Measurements from ENCODE around the gene CEP128.

The CEP128 gene

GRCh38 chr14:80805136-80805535, 136.4 kb downstream of the CEP128 start:
- Histone ChIP-seq H3K9me3 (peaks cover 0 to 10% (median 4%) of the 10 kb centered on the region in 3 donors), H3K27me3 (no peaks in the 10 kb centered on the region), H3K36me3 (no peaks in the 10 kb centered on the region), H3K4me1 (no peaks in the 10 kb centered on the region), H3K27ac (no peak overlapping the region), H3K4me3 (no peak overlapping the region)
- no peak for TF ChIP-seq CTCF (IDR thresholded peaks at IDR 0.05)
- DNase-seq: no peak
- intact Hi-C loops (cut with DNase I; ENCODE audit: low total_unique reads): no loop called here

- no peaks in the 10 kb centered on the region for H3K4me1 ChIP-seq
- intact Hi-C loops (cut with DNase I; ENCODE audit: low total_unique reads): no loop called here
- no peak overlapping the region for H3K4me3 ChIP-seq
- H3K9me3 ChIP-seq: peaks cover 0 to 4% (median 0%) of the 10 kb centered on the region in 3 donors
- H3K27me3 ChIP-seq: no peaks in the 10 kb centered on the region
- TF ChIP-seq CTCF (IDR thresholded peaks at IDR 0.05): no peak
- DNase-seq: no peak
- H3K36me3 ChIP-seq: no peaks in the 10 kb centered on the region
- no peak overlapping the region for H3K27ac ChIP-seq
These were observed 142.7 kb downstream of the CEP128 start for GRCh38 chr14:80798878-80799277.

GRCh38 chr14:80798211-80798610, 143.3 kb downstream of the CEP128 start:
- intact Hi-C loops (cut with DNase I; ENCODE audit: low total_unique reads): no loop called here
- Histone ChIP-seq H3K4me1 (no peaks in the 10 kb centered on the region), H3K27ac (no peak overlapping the region), H3K36me3 (no peaks in the 10 kb centered on the region), H3K9me3 (peaks cover 0 to 4% (median 0%) of the 10 kb centered on the region in 3 donors), H3K4me3 (no peak overlapping the region), H3K27me3 (no peaks in the 10 kb centered on the region)
- TF ChIP-seq CTCF (IDR thresholded peaks at IDR 0.05): no peak
- DNase-seq: no peak

- Histone ChIP-seq H3K36me3 (peaks cover 0 to 6% (median 0%) of the 10 kb centered on the region in 3 donors), H3K4me3 (no peak overlapping the region), H3K4me1 (no peaks in the 10 kb centered on the region), H3K9me3 (no peaks in the 10 kb centered on the region), H3K27ac (no peak overlapping the region), H3K27me3 (no peaks in the 10 kb centered on the region)
- no peak for TF ChIP-seq CTCF (IDR thresholded peaks at IDR 0.05)
- intact Hi-C loops (cut with DNase I; ENCODE audit: low total_unique reads): no loop called here
- no peak for DNase-seq
These were observed 148.8 kb downstream of the CEP128 start for GRCh38 chr14:80792771-80793170.

- no peak for TF ChIP-seq CTCF (IDR thresholded peaks at IDR 0.05)
- Histone ChIP-seq H3K36me3 (peaks cover 0 to 5% (median 0%) of the 10 kb centered on the region in 3 donors), H3K4me3 (no peak overlapping the region), H3K27me3 (no peaks in the 10 kb centered on the region), H3K27ac (no peak overlapping the region), H3K4me1 (no peaks in the 10 kb centered on the region), H3K9me3 (no peaks in the 10 kb centered on the region)
- DNase-seq: no peak
- intact Hi-C loops (cut with DNase I; ENCODE audit: low total_unique reads): no loop called here
These were observed 153.7 kb downstream of the CEP128 start for GRCh38 chr14:80787876-80788275.

GRCh38 chr14:80784820-80785219, 156.7 kb downstream of the CEP128 start:
- no peaks in the 10 kb centered on the region for H3K27me3 ChIP-seq

More at GRCh38 chr14:80784820-80785219, 156.7 kb downstream of the CEP128 start:
- H3K27ac ChIP-seq: no peak overlapping the region
- H3K4me3 ChIP-seq: no peak overlapping the region
- intact Hi-C loops (cut with DNase I; ENCODE audit: low total_unique reads): no loop called here
- H3K36me3 ChIP-seq: no peaks in the 10 kb centered on the region
- H3K4me1 ChIP-seq: no peaks in the 10 kb centered on the region
- no peaks in the 10 kb centered on the region for H3K9me3 ChIP-seq
- no peak for TF ChIP-seq CTCF (IDR thresholded peaks at IDR 0.05)
- no peak for DNase-seq

All from tibial artery (tissue), 4 donors.